ENCODE measurements around the gene RDH5.

DNA sequence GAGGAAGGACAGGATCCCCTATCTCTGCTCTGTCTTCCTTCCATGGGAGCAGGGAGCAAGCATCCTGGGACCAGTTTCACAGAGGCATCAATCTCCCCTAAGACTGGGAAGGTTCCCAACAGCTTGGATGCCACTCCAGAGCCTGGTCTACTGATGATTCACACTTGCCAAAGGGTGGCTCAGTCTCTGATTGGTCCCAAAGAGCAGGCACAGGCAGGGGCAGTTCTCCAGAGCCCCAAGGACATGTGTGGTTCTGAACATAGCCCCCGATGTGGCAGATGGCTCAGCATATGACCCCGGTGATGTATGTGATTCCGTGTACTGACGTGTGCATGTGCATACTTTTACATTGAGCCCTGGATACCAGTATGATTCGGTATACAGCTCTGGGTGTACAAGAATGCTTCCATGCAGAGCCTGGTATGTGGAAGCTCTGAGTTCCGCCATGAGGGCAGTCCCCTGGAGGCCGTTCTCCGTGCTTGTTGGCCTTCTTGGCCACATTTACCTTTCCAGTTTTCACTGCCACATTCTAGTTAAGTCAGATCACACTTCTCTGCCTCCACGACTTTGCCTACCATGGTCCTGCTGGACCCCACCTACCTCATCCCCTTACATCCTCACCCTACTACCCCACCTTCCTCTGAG, 33.7 kb upstream of the RDH5 start:
- TF ChIP-seq, protein P1, sequence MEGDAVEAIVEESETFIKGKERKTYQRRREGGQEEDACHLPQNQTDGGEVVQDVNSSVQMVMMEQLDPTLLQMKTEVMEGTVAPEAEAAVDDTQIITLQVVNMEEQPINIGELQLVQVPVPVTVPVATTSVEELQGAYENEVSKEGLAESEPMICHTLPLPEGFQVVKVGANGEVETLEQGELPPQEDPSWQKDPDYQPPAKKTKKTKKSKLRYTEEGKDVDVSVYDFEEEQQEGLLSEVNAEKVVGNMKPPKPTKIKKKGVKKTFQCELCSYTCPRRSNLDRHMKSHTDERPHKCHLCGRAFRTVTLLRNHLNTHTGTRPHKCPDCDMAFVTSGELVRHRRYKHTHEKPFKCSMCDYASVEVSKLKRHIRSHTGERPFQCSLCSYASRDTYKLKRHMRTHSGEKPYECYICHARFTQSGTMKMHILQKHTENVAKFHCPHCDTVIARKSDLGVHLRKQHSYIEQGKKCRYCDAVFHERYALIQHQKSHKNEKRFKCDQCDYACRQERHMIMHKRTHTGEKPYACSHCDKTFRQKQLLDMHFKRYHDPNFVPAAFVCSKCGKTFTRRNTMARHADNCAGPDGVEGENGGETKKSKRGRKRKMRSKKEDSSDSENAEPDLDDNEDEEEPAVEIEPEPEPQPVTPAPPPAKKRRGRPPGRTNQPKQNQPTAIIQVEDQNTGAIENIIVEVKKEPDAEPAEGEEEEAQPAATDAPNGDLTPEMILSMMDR (conservative IDR thresholded peaks at IDR 0.05; ENCODE audit: low read depth, low read length), result no peak
- no peak for TF ChIP-seq EZH2 (IDR thresholded peaks at IDR 0.05; ENCODE audit: low read length, unreplicated experiment)

Data from PC-3 (cell line).